ENCODE results near the gene PPP6R2. TPM values are rescaled to one million over a fixed set of nuclear protein-coding genes. Genes with fewer than 3 reads are reported as not detected.

The PPP6R2 gene, protein sequence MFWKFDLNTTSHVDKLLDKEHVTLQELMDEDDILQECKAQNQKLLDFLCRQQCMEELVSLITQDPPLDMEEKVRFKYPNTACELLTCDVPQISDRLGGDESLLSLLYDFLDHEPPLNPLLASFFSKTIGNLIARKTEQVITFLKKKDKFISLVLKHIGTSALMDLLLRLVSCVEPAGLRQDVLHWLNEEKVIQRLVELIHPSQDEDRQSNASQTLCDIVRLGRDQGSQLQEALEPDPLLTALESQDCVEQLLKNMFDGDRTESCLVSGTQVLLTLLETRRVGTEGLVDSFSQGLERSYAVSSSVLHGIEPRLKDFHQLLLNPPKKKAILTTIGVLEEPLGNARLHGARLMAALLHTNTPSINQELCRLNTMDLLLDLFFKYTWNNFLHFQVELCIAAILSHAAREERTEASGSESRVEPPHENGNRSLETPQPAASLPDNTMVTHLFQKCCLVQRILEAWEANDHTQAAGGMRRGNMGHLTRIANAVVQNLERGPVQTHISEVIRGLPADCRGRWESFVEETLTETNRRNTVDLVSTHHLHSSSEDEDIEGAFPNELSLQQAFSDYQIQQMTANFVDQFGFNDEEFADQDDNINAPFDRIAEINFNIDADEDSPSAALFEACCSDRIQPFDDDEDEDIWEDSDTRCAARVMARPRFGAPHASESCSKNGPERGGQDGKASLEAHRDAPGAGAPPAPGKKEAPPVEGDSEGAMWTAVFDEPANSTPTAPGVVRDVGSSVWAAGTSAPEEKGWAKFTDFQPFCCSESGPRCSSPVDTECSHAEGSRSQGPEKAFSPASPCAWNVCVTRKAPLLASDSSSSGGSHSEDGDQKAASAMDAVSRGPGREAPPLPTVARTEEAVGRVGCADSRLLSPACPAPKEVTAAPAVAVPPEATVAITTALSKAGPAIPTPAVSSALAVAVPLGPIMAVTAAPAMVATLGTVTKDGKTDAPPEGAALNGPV
- 55.0 TPM for polyA plus RNA-seq (2012; ENCODE audit: insufficient read length, low read depth)

DNA sequence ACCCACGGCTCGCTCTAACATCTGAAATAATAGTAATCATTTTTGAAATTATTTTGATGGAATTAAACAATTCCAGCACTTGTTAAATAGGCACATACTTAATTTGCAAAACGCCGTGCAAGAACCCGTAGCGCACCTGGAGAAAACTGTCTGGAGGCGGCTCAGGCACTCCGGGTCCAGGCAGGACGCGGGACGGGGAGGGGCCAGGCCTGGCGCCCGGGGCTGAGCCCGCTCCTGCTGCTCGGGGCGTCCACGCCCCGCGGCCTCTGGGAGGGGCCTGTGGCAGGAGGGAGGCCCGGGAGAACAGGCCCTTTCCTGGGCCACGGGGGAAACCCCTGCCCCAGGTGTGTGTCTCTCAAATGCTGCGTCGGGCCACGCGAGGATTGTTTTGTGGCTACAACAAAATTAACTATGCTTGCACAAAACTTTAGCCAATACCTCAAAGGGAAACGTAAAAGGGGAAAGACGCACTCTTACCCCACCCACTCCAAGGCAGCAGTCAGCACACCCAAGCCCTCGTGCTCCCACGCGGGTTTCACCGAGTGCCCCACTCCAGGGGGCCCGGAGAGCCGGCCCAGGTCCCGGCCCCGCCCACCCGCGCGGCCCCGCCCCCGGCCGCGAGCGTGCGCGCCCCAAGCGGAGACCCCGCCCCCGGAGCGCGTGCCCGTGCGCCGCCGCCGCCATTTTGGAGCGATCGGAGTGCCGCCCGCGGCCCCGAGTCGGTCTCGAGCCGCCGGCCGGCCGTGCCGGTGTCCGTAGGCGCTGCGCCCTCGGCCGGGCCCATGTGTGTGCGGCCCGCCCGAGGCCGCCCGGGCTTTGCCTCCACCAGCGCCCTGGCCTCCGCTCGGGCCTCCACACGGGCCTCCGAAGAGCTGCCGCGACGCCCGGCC is at the start of gene PPP6R2:
TSS of gene PPP6R2 (plus strand) at position 677 of the 890 bp plus-strand sequence. CDS start 50,582 bp downstream, outside the sequence.
- TF ChIP-seq POLR2AphosphoS5 (IDR thresholded peaks at IDR 0.05; ENCODE audit: low read depth, low read length) (peak; percentile 53; the same call in 1 of the 2 replicates), SIN3A (IDR thresholded peaks at IDR 0.05; ENCODE audit: borderline replicate concordance, insufficient read depth, low read length) (no peak), TAF1 (IDR thresholded peaks at IDR 0.05; ENCODE audit: borderline replicate concordance, insufficient read depth, low read length) (peak; percentile 38; the same call in 1 of the 2 replicates), FOXP2 (optimal IDR thresholded peaks at IDR 0.05; ENCODE audit: borderline replicate concordance, extremely low read depth, extremely low read length, insufficient read depth) (no peak)
- TF ChIP-seq, protein P1, sequence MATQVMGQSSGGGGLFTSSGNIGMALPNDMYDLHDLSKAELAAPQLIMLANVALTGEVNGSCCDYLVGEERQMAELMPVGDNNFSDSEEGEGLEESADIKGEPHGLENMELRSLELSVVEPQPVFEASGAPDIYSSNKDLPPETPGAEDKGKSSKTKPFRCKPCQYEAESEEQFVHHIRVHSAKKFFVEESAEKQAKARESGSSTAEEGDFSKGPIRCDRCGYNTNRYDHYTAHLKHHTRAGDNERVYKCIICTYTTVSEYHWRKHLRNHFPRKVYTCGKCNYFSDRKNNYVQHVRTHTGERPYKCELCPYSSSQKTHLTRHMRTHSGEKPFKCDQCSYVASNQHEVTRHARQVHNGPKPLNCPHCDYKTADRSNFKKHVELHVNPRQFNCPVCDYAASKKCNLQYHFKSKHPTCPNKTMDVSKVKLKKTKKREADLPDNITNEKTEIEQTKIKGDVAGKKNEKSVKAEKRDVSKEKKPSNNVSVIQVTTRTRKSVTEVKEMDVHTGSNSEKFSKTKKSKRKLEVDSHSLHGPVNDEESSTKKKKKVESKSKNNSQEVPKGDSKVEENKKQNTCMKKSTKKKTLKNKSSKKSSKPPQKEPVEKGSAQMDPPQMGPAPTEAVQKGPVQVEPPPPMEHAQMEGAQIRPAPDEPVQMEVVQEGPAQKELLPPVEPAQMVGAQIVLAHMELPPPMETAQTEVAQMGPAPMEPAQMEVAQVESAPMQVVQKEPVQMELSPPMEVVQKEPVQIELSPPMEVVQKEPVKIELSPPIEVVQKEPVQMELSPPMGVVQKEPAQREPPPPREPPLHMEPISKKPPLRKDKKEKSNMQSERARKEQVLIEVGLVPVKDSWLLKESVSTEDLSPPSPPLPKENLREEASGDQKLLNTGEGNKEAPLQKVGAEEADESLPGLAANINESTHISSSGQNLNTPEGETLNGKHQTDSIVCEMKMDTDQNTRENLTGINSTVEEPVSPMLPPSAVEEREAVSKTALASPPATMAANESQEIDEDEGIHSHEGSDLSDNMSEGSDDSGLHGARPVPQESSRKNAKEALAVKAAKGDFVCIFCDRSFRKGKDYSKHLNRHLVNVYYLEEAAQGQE (IDR thresholded peaks at IDR 0.05; ENCODE audit: insufficient read depth in 1 of 2, low read depth in 2 of 2, low read length in 2 of 2): no peak

DNA sequence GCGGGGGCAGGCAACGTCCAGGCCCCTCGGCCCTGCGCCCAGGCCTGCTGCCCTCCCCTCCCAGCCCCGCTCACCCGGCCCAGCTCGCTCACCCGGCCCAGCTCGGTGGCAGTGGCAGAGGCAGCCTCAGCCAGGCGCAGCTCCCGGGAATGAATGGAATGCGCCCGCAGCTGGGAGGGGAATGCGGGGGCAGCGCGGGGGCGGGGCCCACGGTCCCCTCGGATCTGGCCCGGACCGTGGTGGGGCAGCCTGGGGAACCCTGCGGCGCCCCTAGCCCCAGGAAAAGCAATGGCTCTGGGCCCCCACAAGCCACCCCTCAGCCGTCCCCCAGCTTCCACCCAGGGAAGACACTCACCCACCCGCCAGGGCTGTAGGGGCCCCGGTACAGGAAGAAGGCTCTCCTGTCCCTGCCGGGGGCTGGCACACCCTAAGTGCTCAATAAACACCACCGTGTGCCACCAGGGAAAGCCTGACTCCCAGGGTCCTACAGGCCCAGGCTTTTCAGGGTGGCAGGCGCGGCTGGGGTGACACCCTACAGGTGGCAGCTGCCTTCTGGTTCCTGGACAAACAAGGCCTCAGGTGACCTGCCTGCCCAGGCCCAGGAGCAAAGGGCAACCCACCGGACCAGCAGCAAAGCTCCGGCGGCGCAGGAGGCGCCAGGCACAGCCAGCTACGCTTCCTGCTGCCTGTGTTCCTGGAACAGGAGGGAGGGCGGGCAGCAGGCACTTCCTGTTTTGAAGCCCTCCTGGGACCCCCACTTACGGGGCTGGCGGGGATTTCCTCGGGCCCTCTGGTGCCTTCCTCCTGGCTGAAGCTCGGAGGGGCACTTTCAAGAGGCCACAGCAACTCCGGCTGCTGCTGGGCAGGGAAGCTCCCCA is 49.4 kb upstream of the PPP6R2 start:
- TF ChIP-seq TAF1 (IDR thresholded peaks at IDR 0.05; ENCODE audit: borderline replicate concordance, insufficient read depth, low read length) (no peak), FOXP2 (optimal IDR thresholded peaks at IDR 0.05; ENCODE audit: borderline replicate concordance, extremely low read depth, extremely low read length, insufficient read depth) (peak; percentile 2)

DNA sequence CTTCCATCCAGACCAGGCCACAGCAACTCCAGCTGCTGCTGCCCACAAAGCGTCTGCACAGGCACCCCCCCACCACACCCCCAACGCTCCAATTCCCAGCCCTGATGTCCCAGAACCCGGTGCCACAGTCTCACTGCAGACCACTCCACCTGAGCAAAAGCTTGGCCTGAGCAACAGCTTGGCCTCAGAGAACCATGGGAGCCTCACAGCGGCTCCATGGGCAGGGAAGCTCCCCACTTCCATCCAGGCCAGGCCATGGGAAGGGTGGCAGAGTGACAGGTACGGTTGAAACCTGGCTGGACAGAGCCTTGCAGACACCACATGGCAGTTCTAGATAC is 48.8 kb upstream of the PPP6R2 start:
- TF ChIP-seq, protein P1 (IDR thresholded peaks at IDR 0.05; ENCODE audit: insufficient read depth in 1 of 2, low read depth in 2 of 2, low read length in 2 of 2): no peak
- TF ChIP-seq POLR2AphosphoS5 (IDR thresholded peaks at IDR 0.05; ENCODE audit: low read depth, low read length) (no peak), TAF1 (IDR thresholded peaks at IDR 0.05; ENCODE audit: borderline replicate concordance, insufficient read depth, low read length) (no peak), SIN3A (IDR thresholded peaks at IDR 0.05; ENCODE audit: borderline replicate concordance, insufficient read depth, low read length) (no peak), FOXP2 (optimal IDR thresholded peaks at IDR 0.05; ENCODE audit: borderline replicate concordance, extremely low read depth, extremely low read length, insufficient read depth) (no peak)

DNA sequence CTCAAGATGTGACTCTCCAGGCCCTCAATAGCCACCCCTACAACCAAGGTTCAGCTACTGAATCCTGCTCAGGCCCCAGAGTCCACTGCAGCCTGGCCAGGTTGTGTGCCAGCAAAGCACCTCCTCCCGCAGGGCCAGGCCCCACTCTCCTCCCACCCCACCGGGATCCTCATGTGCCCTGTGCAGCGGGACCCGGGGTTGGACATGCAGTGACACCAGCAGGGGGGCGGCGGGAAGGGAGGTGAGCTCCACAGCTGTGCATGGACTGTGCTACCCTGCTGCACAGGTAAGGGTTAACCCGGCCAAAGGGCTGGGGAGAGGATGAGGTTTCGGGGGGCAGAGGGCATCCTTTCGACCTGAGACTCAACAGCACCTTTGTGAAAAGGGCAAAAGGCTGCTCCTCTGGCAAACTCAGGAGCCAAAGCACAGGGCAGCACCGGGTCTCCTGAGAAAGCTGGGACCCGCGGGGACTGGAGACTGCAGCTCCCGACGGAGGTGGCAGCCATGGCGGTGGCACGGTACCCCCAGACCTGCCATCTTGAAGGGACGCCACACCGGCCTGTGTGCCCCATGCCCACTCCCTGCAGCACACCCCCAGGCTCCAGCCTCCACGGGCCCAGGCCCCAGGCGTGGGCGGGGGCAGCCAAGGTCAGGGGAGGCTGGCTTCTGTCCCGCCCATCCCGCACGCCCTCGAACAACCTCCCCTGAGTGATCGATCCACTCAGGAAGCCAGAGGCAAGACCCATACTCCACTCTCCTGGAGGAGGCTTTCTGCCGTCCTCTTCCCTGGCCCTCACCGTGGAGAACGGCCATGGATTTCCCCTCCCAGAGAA is 46.3 kb upstream of the PPP6R2 start:
- TF ChIP-seq POLR2AphosphoS5 (IDR thresholded peaks at IDR 0.05; ENCODE audit: low read depth, low read length): no peak
- TF ChIP-seq, protein P1 (IDR thresholded peaks at IDR 0.05; ENCODE audit: insufficient read depth in 1 of 2, low read depth in 2 of 2, low read length in 2 of 2): no peak
- no peak for TF ChIP-seq SIN3A (IDR thresholded peaks at IDR 0.05; ENCODE audit: borderline replicate concordance, insufficient read depth, low read length)
- no peak for TF ChIP-seq FOXP2 (optimal IDR thresholded peaks at IDR 0.05; ENCODE audit: borderline replicate concordance, extremely low read depth, extremely low read length, insufficient read depth)
- no peak for TF ChIP-seq TAF1 (IDR thresholded peaks at IDR 0.05; ENCODE audit: borderline replicate concordance, insufficient read depth, low read length)

Data from PFSK-1 (cell line).